ENCODE measurements around the gene U2SURP. TPM values are rescaled to one million over a fixed set of nuclear protein-coding genes. Genes with fewer than 3 reads are reported as not detected.
"Not testable (repeated sequence)": the region's sequence is repeated elsewhere in the genome, so short reads cannot be mapped to it uniquely, and the experiment has no call there.

The U2SURP gene
- total RNA-seq, 2 experiments from 2014 or later: 182 to 189 TPM

- POLR2A ChIA-PET: no interaction called here
- CTCF ChIA-PET: interaction anchor here (1.2 kb wide), 1 partner anchor 21 kb away, joined by 3 read pairs; no protein-coding TSS in a partner anchor
These were observed 59.5 kb downstream of the U2SURP start for GRCh38 chr3:143060906-143061305.

- POLR2A ChIA-PET: interaction anchor here (0.7 kb wide), 1 partner anchor 518 kb away, joined by 4 read pairs; no protein-coding TSS in a partner anchor
- CTCF ChIA-PET: no interaction called here
These were observed 61.6 kb downstream of the U2SURP start for GRCh38 chr3:143063018-143063417.

GRCh38 chr3:143064777-143065176 is 63.4 kb downstream of the U2SURP start:
- ChIA-PET POLR2A (no interaction called here), CTCF (no interaction called here)

- ChIA-PET POLR2A (no interaction called here), CTCF (no interaction called here)
These were observed 64.0 kb downstream of the U2SURP start for GRCh38 chr3:143065364-143065763.

GRCh38 chr3:143066033-143066432 is 64.7 kb downstream of the U2SURP start:
- CTCF ChIA-PET: interaction anchor here (0.6 kb wide), 1 partner anchor 60 kb away, joined by 3 read pairs; no protein-coding TSS in a partner anchor
- POLR2A ChIA-PET: no interaction called here

GRCh38 chr3:143067201-143067600 is 65.8 kb downstream of the U2SURP start:
- CTCF ChIA-PET: no interaction called here
- POLR2A ChIA-PET: no interaction called here

- CTCF ChIA-PET: no interaction called here
- POLR2A ChIA-PET: no interaction called here
These were observed 66.7 kb downstream of the U2SURP start for GRCh38 chr3:143068059-143068458.

- CTCF ChIA-PET: no interaction called here
- POLR2A ChIA-PET: no interaction called here
These were observed 69.7 kb downstream of the U2SURP start for GRCh38 chr3:143070977-143071551.

- POLR2A ChIA-PET: no interaction called here
- CTCF ChIA-PET: no interaction called here
These were observed 70.4 kb downstream of the U2SURP start for GRCh38 chr3:143071776-143072175.

GRCh38 chr3:143072298-143073020 is 71.1 kb downstream of the U2SURP start:
- CTCF ChIA-PET, POLR2A ChIA-PET: not testable (repeated sequence)

GRCh38 chr3:143073541-143073940 is 72.2 kb downstream of the U2SURP start:
- POLR2A ChIA-PET, CTCF ChIA-PET: not testable (repeated sequence)

GRCh38 chr3:143073983-143074382 is 72.6 kb downstream of the U2SURP start:
- POLR2A ChIA-PET, CTCF ChIA-PET: not testable (repeated sequence)

GRCh38 chr3:143078883-143079282 is 77.5 kb downstream of the U2SURP start:
- ChIA-PET CTCF (no interaction called here), POLR2A (no interaction called here)

GRCh38 chr3:143080196-143080595 is 78.8 kb downstream of the U2SURP start:
- POLR2A ChIA-PET: no interaction called here
- CTCF ChIA-PET: no interaction called here

GRCh38 chr3:143081365-143081764 is 80.0 kb downstream of the U2SURP start:
- POLR2A ChIA-PET: interaction anchor here (1.0 kb wide), 1 partner anchor 79 kb away, joined by 3 read pairs; no protein-coding TSS in a partner anchor

GRCh38 chr3:143081844-143082778 is 80.7 kb downstream of the U2SURP start:
- ChIA-PET CTCF (interaction anchor here (0.6 to 1.6 kb wide), 2 partner anchors 21 to 83 kb away, joined by 3 read pairs; no protein-coding TSS in a partner anchor), POLR2A (interaction anchor here (0.6 to 1.0 kb wide), 2 partner anchors 80 to 685 kb away, joined by 3 read pairs; no protein-coding TSS in a partner anchor)

More at GRCh38 chr3:143081365-143081764, 80.0 kb downstream of the U2SURP start:
- CTCF ChIA-PET: interaction anchor here (1.6 kb wide), 1 partner anchor 20 kb away, joined by 3 read pairs; no protein-coding TSS in a partner anchor

GRCh38 chr3:143083781-143084180 is 82.4 kb downstream of the U2SURP start:
- ChIA-PET CTCF (interaction anchor here (0.7 kb wide), 2 partner anchors 12 to 525 kb away, joined by 3 to 4 read pairs; no protein-coding TSS in a partner anchor), POLR2A (no interaction called here)

- ChIA-PET CTCF (no interaction called here), POLR2A (no interaction called here)
These were observed 83.7 kb downstream of the U2SURP start for GRCh38 chr3:143084856-143085731.

- CTCF ChIA-PET: no interaction called here
- POLR2A ChIA-PET: no interaction called here
These were observed 87.5 kb downstream of the U2SURP start for GRCh38 chr3:143088835-143089234.
